Naive thymus-derived CD8-positive, alpha-beta T cell (primary cell): ENCODE data around the gene TBL1X. TPM values are rescaled to one million over a fixed set of nuclear protein-coding genes. Genes with fewer than 3 reads are reported as not detected.

Experiments used
- ATAC-seq, 2 donors: fragments of 150-1000 bp; cut with Tn5 transposase in 1 of 2; sonication (Bioruptor Pico), chemical (Tn5 transposase) in 1 of 2; 1 replicate in 1 of 2; 2 replicates in 1 of 2; pipeline ENCODE4 v1.10.0; 2021; ENCODE audit warnings: mild to moderate bottlenecking in 2 of 2, moderate library complexity in 2 of 2
- POLR2A ChIA-PET: fragments of 350-600 bp; sonication (Branson Sonifier 250); formaldehyde crosslinking; loops from one replicate; lab custom pipeline; 2021; ENCODE audit warnings: antibody characterized with exemption; lab: Charles Lee
- DNase-seq, 10 donors: peaks; one replicate each; pipeline versions ENCODE4 v3.0.0 to v3.0.0-alpha.2; 2020 to 2022
- H3K27ac Mint-ChIP-seq, 10 donors: one replicate each; pipeline ENCODE4 v1.8.0; 2020 to 2022; ENCODE audit warnings: mild to moderate bottlenecking in 10 of 10, mixed read lengths in 10 of 10, moderate library complexity in 4 of 10, inconsistent platforms in 1 of 10
- H3K27me3 Mint-ChIP-seq, 5 donors: one replicate each; pipeline ENCODE4 v1.8.0; 2021 to 2022; ENCODE audit warnings: mixed read lengths in 5 of 5
- H3K36me3 Mint-ChIP-seq, 3 donors: one replicate each; pipeline ENCODE4 v1.8.0; 2020 to 2022; ENCODE audit warnings: mixed read lengths in 3 of 3, mild to moderate bottlenecking in 2 of 3, inconsistent platforms in 1 of 3
- H3K4me1 Mint-ChIP-seq, 4 donors: one replicate each; pipeline ENCODE4 v1.8.0; 2021 to 2022; ENCODE audit warnings: mixed read lengths in 4 of 4
- H3K4me3 Mint-ChIP-seq, 10 donors: one replicate each; pipeline ENCODE4 v1.8.0; 2020 to 2022; ENCODE audit warnings: mild to moderate bottlenecking in 10 of 10, mixed read lengths in 10 of 10, moderate library complexity in 6 of 10, inconsistent platforms in 1 of 10
- H3K9me3 Mint-ChIP-seq, 9 donors: one replicate each; pipeline ENCODE4 v1.8.0; 2020 to 2022; ENCODE audit warnings: mixed read lengths in 9 of 9, mild to moderate bottlenecking in 3 of 9, inconsistent platforms in 1 of 9, moderate library complexity in 1 of 9
- polyA plus RNA-seq, 3 donors: library from polyadenylated mRNA; unstranded; fragments of 300-500 nt; fragmentation: Illumina TruSeq; gene quantifications; one replicate each; pipeline ENCODE4 v1.2.3, GENCODE V29; 2021
- total RNA-seq, 8 experiments: library from RNA in 2 of 8; stranded (reverse) in 2 of 8; gene quantifications; one replicate each; pipeline ENCODE4 v1.2.3 and lab custom pipeline; 2021 to 2026

Gene TBL1X
- total and polyA plus RNA-seq, 5 experiments from 2014 or later: 14.6 to 49.5 (median 23.4) TPM

GRCh38 chrX:9598344-9598743 is 133.5 kb downstream of the TBL1X start:
- no peak overlapping the region for H3K27ac Mint-ChIP-seq
- H3K9me3 Mint-ChIP-seq: peaks cover 0 to 3% (median 0%) of the 10 kb centered on the region in 9 donors
- no peaks in the 10 kb centered on the region for H3K27me3 Mint-ChIP-seq
- no peak for ATAC-seq
- DNase-seq: no peak
- peaks cover 0 to 2% (median 0%) of the 10 kb centered on the region in 3 donors for H3K36me3 Mint-ChIP-seq
- peaks cover 1 to 19% (median 10%) of the 10 kb centered on the region in 4 donors for H3K4me1 Mint-ChIP-seq
- H3K4me3 Mint-ChIP-seq: no peak overlapping the region
- POLR2A ChIA-PET: no interaction called here

- Mint-ChIP-seq H3K9me3 (peaks cover 0 to 3% (median 0%) of the 10 kb centered on the region in 9 donors), H3K27ac (no peak overlapping the region), H3K4me3 (no peak overlapping the region), H3K4me1 (peaks cover 3 to 17% (median 10%) of the 10 kb centered on the region in 4 donors), H3K27me3 (no peaks in the 10 kb centered on the region), H3K36me3 (peaks cover 0 to 6% (median 3%) of the 10 kb centered on the region in 3 donors)
- no peak for DNase-seq
- POLR2A ChIA-PET: no interaction called here
- ATAC-seq: no peak
These were observed 139.5 kb downstream of the TBL1X start for GRCh38 chrX:9604111-9604907.

- no peak for ATAC-seq
- POLR2A ChIA-PET: no interaction called here
These were observed 140.0 kb downstream of the TBL1X start for GRCh38 chrX:9604908-9605306.

GRCh38 chrX:9605484-9605883 is 140.6 kb downstream of the TBL1X start:
- Mint-ChIP-seq H3K27ac (no peak overlapping the region), H3K36me3 (peaks cover 0 to 6% (median 3%) of the 10 kb centered on the region in 3 donors), H3K27me3 (no peaks in the 10 kb centered on the region), H3K4me1 (peaks cover 6 to 25% (median 14%) of the 10 kb centered on the region in 4 donors), H3K4me3 (no peak overlapping the region), H3K9me3 (peaks cover 0 to 3% (median 0%) of the 10 kb centered on the region in 9 donors)
- ATAC-seq: no peak
- DNase-seq: no peak
- POLR2A ChIA-PET: no interaction called here

More at GRCh38 chrX:9604908-9605306, 140.0 kb downstream of the TBL1X start:
- H3K27ac Mint-ChIP-seq: no peak overlapping the region
- no peak overlapping the region for H3K4me3 Mint-ChIP-seq
- no peak for DNase-seq
- H3K27me3 Mint-ChIP-seq: no peaks in the 10 kb centered on the region
- H3K36me3 Mint-ChIP-seq: peaks cover 0 to 6% (median 3%) of the 10 kb centered on the region in 3 donors
- peaks cover 0 to 3% (median 0%) of the 10 kb centered on the region in 9 donors for H3K9me3 Mint-ChIP-seq
- peaks cover 6 to 21% (median 13%) of the 10 kb centered on the region in 4 donors for H3K4me1 Mint-ChIP-seq

GRCh38 chrX:9606971-9607370 is 142.1 kb downstream of the TBL1X start:
- ATAC-seq: no peak
- Mint-ChIP-seq H3K4me1 (peaks cover 0 to 18% (median 12%) of the 10 kb centered on the region in 4 donors), H3K9me3 (no peaks in the 10 kb centered on the region), H3K4me3 (no peak overlapping the region), H3K27ac (no peak overlapping the region), H3K36me3 (peaks cover 0 to 6% (median 3%) of the 10 kb centered on the region in 3 donors), H3K27me3 (no peaks in the 10 kb centered on the region)
- DNase-seq: no peak
- POLR2A ChIA-PET: no interaction called here

GRCh38 chrX:9609499-9609898 is 144.6 kb downstream of the TBL1X start:
- Mint-ChIP-seq H3K9me3 (no peaks in the 10 kb centered on the region), H3K27ac (peak overlapping the region in 1 of 10 donors; percentile 19), H3K4me1 (peaks cover 0 to 20% (median 7%) of the 10 kb centered on the region in 4 donors), H3K4me3 (no peak overlapping the region), H3K36me3 (peaks cover 0 to under 1% (median 0%) of the 10 kb centered on the region in 3 donors), H3K27me3 (no peaks in the 10 kb centered on the region)
- ATAC-seq: no peak
- POLR2A ChIA-PET: no interaction called here
- DNase-seq: no peak

GRCh38 chrX:9609987-9610386 is 145.1 kb downstream of the TBL1X start:
- ATAC-seq: no peak
- H3K27me3 Mint-ChIP-seq: no peaks in the 10 kb centered on the region
- no peaks in the 10 kb centered on the region for H3K36me3 Mint-ChIP-seq
- no peak overlapping the region for H3K4me3 Mint-ChIP-seq
- peaks cover 0 to 20% (median 7%) of the 10 kb centered on the region in 4 donors for H3K4me1 Mint-ChIP-seq
- H3K27ac Mint-ChIP-seq: peak overlapping the region in 1 of 10 donors; percentile 47
- DNase-seq: no peak
- POLR2A ChIA-PET: no interaction called here
- no peaks in the 10 kb centered on the region for H3K9me3 Mint-ChIP-seq

- no peaks in the 10 kb centered on the region for H3K27me3 Mint-ChIP-seq
- H3K27ac Mint-ChIP-seq: no peak overlapping the region
- H3K4me1 Mint-ChIP-seq: peaks cover 0 to 20% (median 7%) of the 10 kb centered on the region in 4 donors
- no peak for ATAC-seq
- DNase-seq: no peak
- no peaks in the 10 kb centered on the region for H3K9me3 Mint-ChIP-seq
- POLR2A ChIA-PET: no interaction called here
- H3K4me3 Mint-ChIP-seq: no peak overlapping the region
- H3K36me3 Mint-ChIP-seq: no peaks in the 10 kb centered on the region
These were observed 146.0 kb downstream of the TBL1X start for GRCh38 chrX:9610771-9611392.

GRCh38 chrX:9611436-9612145 is 146.7 kb downstream of the TBL1X start:
- POLR2A ChIA-PET: no interaction called here
- DNase-seq (no peak), ATAC-seq (no peak)
- Mint-ChIP-seq H3K9me3 (no peaks in the 10 kb centered on the region), H3K27me3 (no peaks in the 10 kb centered on the region), H3K27ac (no peak overlapping the region), H3K4me1 (peaks cover 0 to 20% (median 7%) of the 10 kb centered on the region in 4 donors), H3K4me3 (no peak overlapping the region), H3K36me3 (no peaks in the 10 kb centered on the region)

- H3K27ac Mint-ChIP-seq: peak overlapping the region in 1 of 10 donors; percentile 65
- H3K36me3 Mint-ChIP-seq: no peaks in the 10 kb centered on the region
- POLR2A ChIA-PET: no interaction called here
- no peak overlapping the region for H3K4me3 Mint-ChIP-seq
- DNase-seq (no peak), ATAC-seq (no peak)
- H3K27me3 Mint-ChIP-seq: no peaks in the 10 kb centered on the region
- peaks cover 0 to 20% (median 7%) of the 10 kb centered on the region in 4 donors for H3K4me1 Mint-ChIP-seq
- no peaks in the 10 kb centered on the region for H3K9me3 Mint-ChIP-seq
These were observed 147.3 kb downstream of the TBL1X start for GRCh38 chrX:9612146-9612505.

GRCh38 chrX:9614016-9614415 is 149.2 kb downstream of the TBL1X start:
- POLR2A ChIA-PET: no interaction called here
- ATAC-seq (no peak), DNase-seq (no peak)
- Mint-ChIP-seq H3K9me3 (peaks cover 0 to 4% (median 0%) of the 10 kb centered on the region in 9 donors), H3K4me1 (peaks cover 6 to 26% (median 9%) of the 10 kb centered on the region in 4 donors), H3K27me3 (no peaks in the 10 kb centered on the region), H3K4me3 (no peak overlapping the region), H3K36me3 (peaks cover 0 to 5% (median 2%) of the 10 kb centered on the region in 3 donors), H3K27ac (no peak overlapping the region)

GRCh38 chrX:9619133-9619532 is 154.3 kb downstream of the TBL1X start:
- no peak overlapping the region for H3K4me3 Mint-ChIP-seq
- POLR2A ChIA-PET: no interaction called here
- H3K4me1 Mint-ChIP-seq: peaks cover 17 to 55% (median 41%) of the 10 kb centered on the region in 4 donors
- peak overlapping the region in 2 of 10 donors; percentile 2 to 56 for H3K27ac Mint-ChIP-seq
- peaks cover 0 to 7% (median 2%) of the 10 kb centered on the region in 3 donors for H3K36me3 Mint-ChIP-seq
- ATAC-seq: no peak
- H3K9me3 Mint-ChIP-seq: peaks cover 0 to 4% (median 0%) of the 10 kb centered on the region in 9 donors
- no peaks in the 10 kb centered on the region for H3K27me3 Mint-ChIP-seq
- DNase-seq: no peak
